Lung microvascular endothelial cell (primary cell): ENCODE measurements around the gene ZW10. TPM values are rescaled to one million over a fixed set of nuclear protein-coding genes. Genes with fewer than 3 reads are reported as not detected.

ENCODE experiments used
- DNase-seq, 2 donors: peaks; one replicate each; pipeline versions ENCODE4 v3.0.0 to v3.0.0-alpha.2; 2010; ENCODE audit warnings: low read depth in 2 of 2
- total RNA-seq: library from RNA; depleted of rRNA; stranded (reverse); fragments of >200 nt; gene quantifications from 2 replicates; pipeline ENCODE4 v1.2.1, GENCODE V29; 2014

ZW10 gene
- total RNA-seq, 1 donor from 2014 or later = 12.5 TPM

- no peak for DNase-seq
Measured at GRCh38 chr11:113697756-113698407, 75.6 kb downstream of the ZW10 start.

DNA sequence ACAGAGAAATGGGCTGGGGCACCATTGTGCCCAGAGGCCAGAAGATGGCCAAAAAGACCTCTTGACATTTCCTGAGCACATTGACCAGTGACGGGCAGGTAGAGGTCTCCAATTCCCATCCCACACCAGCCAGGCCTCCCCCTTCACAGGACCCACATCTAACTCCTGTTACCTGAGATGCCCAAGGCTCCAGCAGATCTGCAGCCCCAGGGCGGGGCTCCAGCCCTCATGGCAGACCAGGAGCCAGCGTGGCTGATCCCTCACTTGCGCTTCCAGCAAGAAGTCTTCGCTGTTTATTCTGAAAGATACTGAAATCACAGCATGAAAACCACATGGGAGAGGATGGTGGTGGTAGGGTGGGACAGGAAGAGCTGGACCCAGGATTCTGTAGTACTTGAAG lies 76.4 kb downstream of the ZW10 start:
- DNase-seq = no peak

- no peak for DNase-seq
Measured at GRCh38 chr11:113695207-113695606, 78.3 kb downstream of the ZW10 start.

GRCh38 chr11:113694390-113694789 lies 79.1 kb downstream of the ZW10 start:
- no peak for DNase-seq

DNA sequence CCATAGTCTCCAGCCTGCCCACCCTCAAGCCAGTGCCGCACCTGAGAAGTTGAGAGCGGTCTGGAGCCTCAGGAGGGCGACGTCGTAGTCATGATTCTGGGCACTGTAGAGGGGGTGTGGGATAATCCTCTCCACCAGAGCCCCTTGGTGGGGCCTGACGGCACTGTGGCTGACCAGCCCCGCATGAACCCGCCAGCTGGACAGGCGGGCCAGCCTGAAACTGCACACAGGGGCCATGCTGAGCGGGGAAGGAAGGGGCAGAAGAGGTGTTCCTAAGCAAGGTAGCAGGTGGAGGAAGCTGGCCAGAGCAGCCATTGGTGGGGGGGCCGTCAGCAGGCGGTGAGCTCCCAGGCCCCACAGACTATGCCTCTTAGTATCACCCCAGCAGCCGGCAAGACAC lies 80.5 kb downstream of the ZW10 start:
- no peak for DNase-seq

DNA sequence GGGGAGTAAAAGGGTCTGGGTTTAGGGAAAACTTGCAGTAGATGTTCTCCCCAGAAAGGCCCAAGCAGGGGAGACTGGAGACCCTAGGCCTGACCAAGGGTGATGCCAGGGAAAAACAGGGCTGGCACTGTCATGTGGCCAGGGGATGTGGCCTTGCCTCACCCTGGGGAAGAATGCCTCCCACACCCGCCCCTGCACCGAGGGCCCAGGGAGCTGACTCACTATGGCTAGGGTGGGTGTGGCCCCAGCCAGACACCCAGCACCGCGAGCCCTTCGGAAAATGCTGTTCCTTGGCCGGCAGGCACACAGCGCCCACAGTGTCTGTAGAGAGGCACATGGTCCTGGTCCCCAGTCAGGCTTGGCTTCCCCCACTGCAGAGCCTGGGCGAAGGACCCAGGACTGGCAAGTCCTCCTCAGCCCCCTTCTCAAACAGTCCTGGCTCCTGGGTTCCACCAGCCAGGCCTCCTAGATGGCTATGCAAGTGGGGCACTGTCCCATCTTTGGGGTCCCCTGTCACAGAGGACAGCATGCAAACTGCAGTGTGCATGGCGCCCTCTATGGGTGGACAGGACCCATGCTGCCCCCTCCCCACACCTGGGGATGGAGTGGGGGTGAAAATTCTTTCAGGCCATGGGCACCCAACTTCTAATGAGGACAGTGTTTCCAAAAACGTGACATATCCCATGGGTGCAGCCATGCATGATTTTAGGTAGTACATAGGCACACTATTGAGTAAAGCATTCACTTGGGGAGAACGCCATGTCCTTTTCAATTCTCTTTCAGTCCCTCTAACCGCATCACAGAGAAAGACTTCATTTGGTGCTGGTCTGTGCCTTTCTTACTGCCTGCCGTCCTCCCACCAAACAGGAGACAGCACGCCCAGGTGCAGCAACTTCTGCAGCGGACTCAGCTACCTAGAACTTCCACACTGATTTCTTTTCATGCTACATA lies 82.6 kb downstream of the ZW10 start:
- DNase-seq = peak in 1 of 2 donors; percentile 11

DNA sequence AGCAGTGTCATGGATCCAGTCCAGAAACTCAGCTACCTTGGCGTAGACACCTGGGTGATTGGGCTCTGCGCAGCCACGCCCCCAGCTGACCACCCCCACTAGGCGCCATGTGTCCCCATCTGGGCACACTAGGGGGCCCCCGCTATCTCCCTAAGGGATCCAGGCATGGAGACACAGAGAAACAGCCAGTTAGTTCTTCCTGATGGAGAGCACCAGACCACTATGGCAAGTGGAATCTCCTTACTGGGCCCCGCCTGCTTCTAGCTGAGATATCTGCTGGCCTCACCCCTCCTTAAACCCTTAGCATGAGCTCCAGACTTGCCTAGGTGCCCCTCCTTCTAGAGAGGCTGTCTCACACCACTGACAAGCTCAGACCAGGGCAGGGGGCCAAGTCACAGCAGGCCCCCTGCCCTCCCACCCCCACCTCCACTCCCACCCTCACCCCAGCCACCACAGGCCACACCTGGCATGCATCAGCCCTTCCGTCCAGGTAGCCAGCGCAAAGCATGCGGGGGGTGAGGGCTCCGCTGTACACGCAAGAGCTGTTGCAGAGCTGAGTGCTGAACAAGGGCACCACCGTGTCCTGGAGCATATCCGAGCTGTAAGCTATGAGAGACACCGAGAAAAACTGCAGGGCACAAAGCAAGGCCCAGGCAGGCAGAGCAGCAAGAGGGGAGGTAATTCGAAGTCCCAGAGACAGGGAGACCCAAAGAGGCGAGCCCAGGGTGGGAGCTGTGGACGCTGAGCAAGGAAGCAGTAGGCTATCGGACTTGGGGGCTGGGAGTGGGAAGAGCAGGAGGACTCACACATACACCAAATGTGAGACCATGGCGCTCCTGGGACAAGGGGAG lies 83.5 kb downstream of the ZW10 start:
- DNase-seq = no peak

- no peak for DNase-seq
Measured at GRCh38 chr11:113685654-113686359, 87.7 kb downstream of the ZW10 start.

DNA sequence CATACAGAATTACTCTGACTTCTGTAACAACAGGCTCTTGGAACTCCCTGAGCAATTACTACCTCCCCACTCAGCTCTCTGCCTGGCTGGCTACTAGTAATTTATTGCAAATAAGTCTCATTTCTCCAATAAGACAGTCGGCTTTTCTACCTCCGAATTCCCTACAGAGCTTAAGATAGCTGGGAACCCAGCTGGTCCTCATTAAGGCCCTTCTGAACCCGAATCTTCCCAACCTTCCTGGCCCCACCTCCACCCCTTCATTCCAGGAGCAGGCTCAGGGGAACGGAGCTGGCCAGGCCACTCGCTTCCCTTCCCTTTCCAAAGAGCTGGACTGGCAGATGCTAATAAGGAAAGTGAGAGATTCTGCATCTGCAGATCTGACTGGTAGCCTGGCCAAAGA lies 89.0 kb downstream of the ZW10 start:
- no peak for DNase-seq

- DNase-seq = no peak
Measured at GRCh38 chr11:113683481-113684046, 89.9 kb downstream of the ZW10 start.

Other genes starting within 250 kb of the ZW10 start
- gene TMPRSS5, start 67.4 kb downstream of the ZW10 start, total RNA-seq = under 0.01 and 0.20 TPM in 2 replicates
- not detected in 2 replicates for gene CLDN25, start 6.1 kb upstream of the ZW10 start, total RNA-seq
- 19.8 and 22.2 TPM in 2 replicates for gene USP28, start 101.9 kb upstream of the ZW10 start, total RNA-seq
- not detected in 2 replicates for gene HTR3B, start 131.1 kb upstream of the ZW10 start, total RNA-seq
- not detected in 2 replicates for gene HTR3A, start 201.4 kb upstream of the ZW10 start, total RNA-seq